HG03342 (cell line): ENCODE measurements around the gene TMEM62.
"Not testable (repeated sequence)": the region's sequence is repeated elsewhere in the genome, so short reads cannot be mapped to it uniquely, and the experiment has no call there.

Experiments used
- ATAC-seq: cut with Tn5 transposase; IDR thresholded peaks from one replicate; pipeline ENCODE4 v1.9.1; 2021; ENCODE audit warnings: mild to moderate bottlenecking, moderate library complexity; ENCODE audit not compliant: unreplicated experiment

TMEM62 gene

DNA sequence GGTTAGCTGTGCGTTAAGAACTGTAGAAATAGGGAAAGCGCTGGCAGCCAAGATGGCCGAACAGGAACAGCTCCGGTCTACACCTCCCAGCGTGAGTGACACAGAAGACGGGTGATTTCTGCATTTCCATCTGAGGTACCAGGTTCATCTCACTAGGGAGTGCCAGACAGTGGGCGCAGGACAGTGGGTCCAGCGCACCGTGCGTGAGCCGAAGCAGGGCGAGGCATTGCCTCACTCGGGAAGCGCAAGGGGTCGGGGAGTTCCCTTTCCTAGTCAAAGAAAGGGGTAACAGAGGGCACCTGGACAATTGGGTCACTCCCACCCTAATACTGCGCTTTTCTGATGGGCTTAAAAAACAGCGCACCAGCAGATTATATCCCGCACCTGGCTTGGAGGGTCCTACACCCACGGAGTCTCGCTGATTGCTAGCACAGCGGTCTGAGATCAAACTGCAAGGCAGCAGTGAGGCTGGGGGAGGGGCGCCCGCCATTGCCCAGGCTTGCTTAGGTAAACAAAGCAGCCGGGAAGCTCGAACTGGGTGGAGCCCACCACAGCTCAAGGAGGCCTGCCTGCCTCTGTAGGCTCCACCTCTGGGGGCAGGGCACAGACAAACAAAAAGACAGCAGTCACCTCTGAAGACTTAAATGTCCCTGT lies 42.4 kb downstream of the TMEM62 start:
- not testable (repeated sequence) for ATAC-seq

DNA sequence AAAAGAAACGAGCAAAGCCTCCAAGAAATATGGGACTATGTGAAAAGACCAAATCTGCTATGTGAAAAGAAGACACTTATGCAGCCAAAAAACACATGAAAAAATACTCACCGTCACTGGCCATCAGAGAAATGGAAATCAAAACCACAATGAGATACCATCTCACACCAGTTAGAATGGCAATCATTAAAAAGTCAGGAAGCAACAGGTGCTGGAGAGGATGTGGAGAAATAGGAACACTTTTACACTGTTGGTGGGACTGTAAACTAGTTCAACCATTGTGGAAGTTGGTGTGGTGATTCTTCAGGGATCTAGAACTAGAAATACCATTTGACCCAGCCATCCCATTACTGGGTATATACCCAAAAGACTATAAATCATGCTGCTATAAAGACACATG lies 43.8 kb downstream of the TMEM62 start:
- ATAC-seq: not testable (repeated sequence)

DNA sequence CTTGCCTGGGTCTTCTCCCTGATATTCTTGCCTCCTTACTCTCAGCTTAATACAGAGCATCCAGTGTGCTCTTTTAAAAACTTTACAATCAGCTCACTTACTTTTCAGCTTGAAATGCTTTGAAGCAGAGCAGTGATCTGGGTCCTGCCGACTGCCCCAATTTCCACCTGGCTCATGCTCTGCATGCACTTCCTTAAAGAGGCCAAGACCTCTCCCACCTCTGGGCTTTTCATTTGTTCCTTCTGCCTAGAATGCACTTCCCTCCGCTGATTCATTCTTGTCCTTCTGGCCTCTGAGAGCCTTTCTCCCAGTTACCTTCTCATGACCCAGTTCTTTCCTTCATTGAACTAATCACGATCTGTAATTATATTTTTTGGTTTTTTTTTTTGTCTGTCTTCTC lies 49.9 kb downstream of the TMEM62 start:
- ATAC-seq: no peak

- ATAC-seq: no peak
Measured at GRCh38 chr15:43184407-43185124, 51.2 kb downstream of the TMEM62 start.

- ATAC-seq: peak; percentile 90
Measured at GRCh38 chr15:43185157-43186002, 52.0 kb downstream of the TMEM62 start, which contains the start of gene CCNDBP1. Gene CCNDBP1 (plus strand): TSS chr15:43185403. CDS start chr15:43185499, 96 bp downstream.

DNA sequence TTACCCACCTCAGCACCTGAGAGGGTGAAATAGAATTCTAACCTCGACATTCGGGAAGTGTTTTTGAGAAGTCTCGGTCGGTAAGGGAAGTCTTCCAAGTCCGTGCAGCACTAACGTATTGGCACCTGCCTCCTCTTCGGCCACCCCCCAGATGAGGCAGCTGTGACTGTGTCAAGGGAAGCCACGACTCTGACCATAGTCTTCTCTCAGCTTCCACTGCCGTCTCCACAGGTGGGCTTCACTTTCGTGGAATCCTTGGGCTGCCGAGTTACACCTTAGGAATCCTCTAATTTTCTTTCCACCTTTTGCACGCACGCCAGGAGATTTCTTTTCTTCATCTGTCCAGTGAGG lies 52.6 kb downstream of the TMEM62 start:
- ATAC-seq: peak; percentile 20

DNA sequence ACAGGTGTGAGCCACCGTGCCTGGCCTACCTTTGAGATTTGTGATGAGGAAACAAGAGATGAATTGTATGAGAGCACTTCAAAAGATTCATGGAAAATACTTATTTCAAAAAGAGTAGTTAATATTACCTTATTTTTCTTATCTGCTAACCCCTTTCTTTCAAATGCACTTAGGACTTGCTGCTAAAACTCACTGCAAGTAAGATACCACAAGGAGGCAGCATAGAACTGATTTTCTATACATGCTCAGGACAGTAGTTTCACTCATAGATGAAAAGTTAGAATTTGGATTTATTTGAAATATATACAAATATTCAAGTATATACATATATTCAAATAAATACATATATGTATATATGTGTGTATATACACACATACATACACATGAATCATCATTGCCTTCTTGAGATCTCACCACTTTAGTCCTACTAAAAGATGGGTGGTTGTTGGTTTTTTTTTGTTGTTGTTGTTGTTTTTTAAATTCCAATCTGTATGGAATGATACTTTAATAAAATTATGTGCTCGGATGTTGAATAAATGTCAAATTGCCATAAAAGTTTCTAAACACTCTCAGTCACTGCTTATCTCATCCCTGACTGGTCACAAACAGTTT lies 54.3 kb downstream of the TMEM62 start:
- ATAC-seq: no peak

DNA sequence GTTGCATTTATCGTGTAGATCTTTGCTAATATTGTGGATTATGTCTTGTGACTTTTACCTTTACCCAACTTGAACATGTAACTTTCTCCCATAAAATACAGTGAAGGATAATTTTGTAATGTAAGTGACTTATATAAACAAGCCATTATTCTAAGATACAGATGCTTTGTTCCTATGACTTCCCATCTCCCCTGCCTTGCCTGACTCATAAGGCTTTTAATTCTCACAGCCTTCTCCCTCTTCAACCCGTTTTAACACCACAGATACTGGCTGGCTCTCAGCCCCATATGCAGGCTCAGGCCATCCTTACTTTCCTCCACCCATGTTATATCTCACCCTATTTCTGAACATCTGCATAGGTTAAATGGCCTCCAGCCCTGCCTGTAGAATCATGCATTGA lies 55.9 kb downstream of the TMEM62 start:
- no peak for ATAC-seq

GRCh38 chr15:43190178-43190577 lies 56.8 kb downstream of the TMEM62 start:
- ATAC-seq: no peak

GRCh38 chr15:43193710-43194109 lies 60.3 kb downstream of the TMEM62 start:
- ATAC-seq: no peak

DNA sequence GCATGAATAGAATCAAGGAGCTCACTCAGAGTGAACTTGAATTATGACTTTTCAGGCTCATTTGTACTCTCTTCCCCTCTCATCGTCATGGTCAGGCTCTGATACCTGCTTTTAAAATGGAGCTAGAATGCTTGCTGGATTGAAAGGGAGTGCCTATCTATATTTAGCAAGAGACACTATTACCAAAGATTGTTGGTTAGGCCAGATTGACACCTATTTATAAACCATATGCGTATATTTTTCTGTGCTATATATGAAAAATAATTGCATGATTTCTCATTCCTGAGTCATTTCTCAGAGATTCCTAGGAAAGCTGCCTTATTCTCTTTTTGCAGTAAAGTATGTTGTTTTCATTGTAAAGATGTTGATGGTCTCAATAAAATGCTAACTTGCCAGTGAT lies 61.4 kb downstream of the TMEM62 start:
- no peak for ATAC-seq

- no peak for ATAC-seq
Measured at GRCh38 chr15:43196760-43197548, 63.6 kb downstream of the TMEM62 start.

- not testable (repeated sequence) for ATAC-seq
Measured at GRCh38 chr15:43197773-43198172, 64.4 kb downstream of the TMEM62 start.

DNA sequence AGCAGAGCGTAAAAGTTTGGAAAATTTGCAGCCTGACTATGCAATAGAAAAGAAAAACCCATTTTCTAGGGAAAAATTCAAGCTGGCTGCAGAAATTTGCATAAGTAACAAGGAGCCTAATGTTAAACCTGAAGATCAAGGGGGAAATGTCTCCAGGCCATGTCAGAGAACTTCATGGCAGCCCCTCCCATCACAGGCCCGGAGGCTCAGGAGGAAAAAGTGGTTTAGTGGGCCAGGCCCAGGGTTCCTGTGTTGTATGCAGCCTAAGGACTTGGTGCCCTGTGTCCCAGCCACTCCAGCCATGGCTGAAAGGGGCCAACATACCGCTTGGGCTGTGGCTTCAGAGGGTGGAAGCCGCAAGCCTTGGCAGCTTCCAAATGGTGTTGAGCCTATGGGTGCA lies 65.2 kb downstream of the TMEM62 start:
- not testable (repeated sequence) for ATAC-seq

DNA sequence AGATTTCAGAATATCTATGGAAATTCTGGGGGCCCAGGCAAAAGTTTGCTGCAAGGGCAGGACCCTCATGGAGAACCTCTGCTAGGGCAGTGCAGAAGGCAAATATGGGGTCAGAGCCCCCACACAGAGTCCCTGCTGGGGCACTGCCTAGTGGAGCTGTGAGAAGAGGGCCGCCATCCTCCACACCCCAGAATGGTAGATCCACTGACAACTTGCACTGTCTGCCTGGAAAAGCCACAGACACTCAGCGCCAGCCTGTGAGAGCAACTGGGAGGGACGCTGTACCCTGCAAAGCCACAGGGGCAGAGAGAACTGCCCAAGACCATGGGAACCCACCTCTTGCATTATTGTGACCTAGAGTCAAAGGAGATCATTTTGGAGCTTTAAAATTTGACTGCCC lies 65.6 kb downstream of the TMEM62 start:
- no peak for ATAC-seq

GRCh38 chr15:43199945-43200488 lies 66.6 kb downstream of the TMEM62 start:
- no peak for ATAC-seq

DNA sequence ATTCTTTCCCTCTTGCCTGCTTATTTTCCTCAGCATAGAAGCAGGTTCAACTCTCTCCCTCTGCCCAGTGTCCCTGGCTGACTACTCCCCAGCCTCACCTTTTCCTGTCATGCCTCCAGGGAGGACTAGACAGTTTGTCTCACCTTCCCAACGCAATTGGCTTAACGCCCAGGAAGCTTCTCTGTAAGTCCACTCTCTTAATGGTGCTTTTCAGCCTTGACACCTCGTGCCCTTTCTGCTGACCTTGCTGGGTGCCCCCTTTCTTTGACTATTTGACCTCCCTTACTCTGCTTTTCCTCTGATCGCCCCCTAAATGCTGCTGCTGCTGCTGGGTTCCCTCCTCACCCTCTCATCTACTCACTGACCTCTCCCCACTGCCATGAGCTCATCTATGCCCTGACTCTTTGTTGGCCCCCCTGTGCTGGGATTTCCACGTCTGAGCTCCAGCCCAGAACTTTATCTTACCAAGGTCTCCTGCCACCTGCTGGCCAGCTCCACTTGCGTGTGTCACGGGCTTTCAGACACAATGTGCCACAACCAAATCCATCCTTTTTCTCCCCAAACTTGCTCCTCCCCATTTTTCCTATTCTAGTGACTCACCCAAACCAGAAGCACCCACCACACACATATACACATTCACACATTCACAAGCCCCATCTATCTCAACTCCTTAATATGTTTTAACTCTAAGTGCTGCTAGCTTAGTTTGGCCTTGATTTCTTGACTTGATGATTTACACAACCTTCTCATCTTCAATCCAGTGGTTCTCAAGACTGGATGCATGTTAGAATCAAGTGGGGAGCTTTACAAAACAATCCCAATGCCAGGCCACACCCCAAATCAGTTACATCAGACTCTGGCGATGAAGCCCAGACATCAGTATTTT lies 70.9 kb downstream of the TMEM62 start:
- ATAC-seq: no peak

GRCh38 chr15:43206054-43206453 lies 72.7 kb downstream of the TMEM62 start:
- ATAC-seq: no peak

GRCh38 chr15:43207024-43207423 lies 73.6 kb downstream of the TMEM62 start:
- no peak for ATAC-seq
